ENCODE results near the gene LRRC14B.

LRRC14B gene

GRCh38 chr5:191036-191948 is at the start of gene LRRC14B:
TSS of gene LRRC14B (plus strand) at chr5:191495. CDS start at chr5:191539, 44 bp downstream.
- DNase-seq, result no peak

GRCh38 chr5:141761-142160 is 49.5 kb upstream of the LRRC14B start:
- no peak for DNase-seq

- no peak for DNase-seq
Measured at GRCh38 chr5:142246-142810, 49.0 kb upstream of the LRRC14B start.

GRCh38 chr5:143041-143440 is 48.3 kb upstream of the LRRC14B start:
- no peak for DNase-seq

- DNase-seq, result no peak
Measured at GRCh38 chr5:144941-145340, 46.4 kb upstream of the LRRC14B start.

- no peak for DNase-seq
Measured at GRCh38 chr5:145585-146323, 45.5 kb upstream of the LRRC14B start.

- DNase-seq, result no peak
Measured at GRCh38 chr5:147751-148150, 43.5 kb upstream of the LRRC14B start.

- peak; percentile 37 for DNase-seq
Measured at GRCh38 chr5:149745-150485, 41.4 kb upstream of the LRRC14B start.

GRCh38 chr5:150746-151145 is 40.5 kb upstream of the LRRC14B start:
- no peak for DNase-seq

- DNase-seq, result no peak
Measured at GRCh38 chr5:152077-152476, 39.2 kb upstream of the LRRC14B start.

- DNase-seq, result no peak
Measured at GRCh38 chr5:153256-153655, 38.0 kb upstream of the LRRC14B start.

- DNase-seq, result no peak
Measured at GRCh38 chr5:154236-154635, 37.1 kb upstream of the LRRC14B start.

- no peak for DNase-seq
Measured at GRCh38 chr5:154826-155225, 36.5 kb upstream of the LRRC14B start.

GRCh38 chr5:155651-156410 is 35.5 kb upstream of the LRRC14B start:
- DNase-seq, result no peak

GRCh38 chr5:156411-157072 is 34.8 kb upstream of the LRRC14B start:
- DNase-seq, result no peak

- no peak for DNase-seq
Measured at GRCh38 chr5:157126-157715, 34.1 kb upstream of the LRRC14B start.

GRCh38 chr5:157801-158200 is 33.5 kb upstream of the LRRC14B start:
- DNase-seq, result no peak

GRCh38 chr5:158807-159447 is 32.4 kb upstream of the LRRC14B start:
- DNase-seq, result no peak

- DNase-seq, result no peak
Measured at GRCh38 chr5:159448-160172, 31.7 kb upstream of the LRRC14B start.

GRCh38 chr5:160173-160510 is 31.2 kb upstream of the LRRC14B start:
- DNase-seq, result no peak
